HG03097 (cell line): ENCODE results near the gene GRAP2.
"Not testable (repeated sequence)": the region's sequence is repeated elsewhere in the genome, so short reads cannot be mapped to it uniquely, and the experiment has no call there.

Experiments used
- ATAC-seq: cut with Tn5 transposase; IDR thresholded peaks from one replicate; pipeline ENCODE4 v1.9.1; 2021; ENCODE audit not compliant: unreplicated experiment, low FRiP score

Gene GRAP2

GRCh38 chr22:39896313-39896996 is 4.4 kb upstream of the GRAP2 start:
- no peak for ATAC-seq

GRCh38 chr22:39897841-39898240 is 3.0 kb upstream of the GRAP2 start:
- no peak for ATAC-seq

DNA sequence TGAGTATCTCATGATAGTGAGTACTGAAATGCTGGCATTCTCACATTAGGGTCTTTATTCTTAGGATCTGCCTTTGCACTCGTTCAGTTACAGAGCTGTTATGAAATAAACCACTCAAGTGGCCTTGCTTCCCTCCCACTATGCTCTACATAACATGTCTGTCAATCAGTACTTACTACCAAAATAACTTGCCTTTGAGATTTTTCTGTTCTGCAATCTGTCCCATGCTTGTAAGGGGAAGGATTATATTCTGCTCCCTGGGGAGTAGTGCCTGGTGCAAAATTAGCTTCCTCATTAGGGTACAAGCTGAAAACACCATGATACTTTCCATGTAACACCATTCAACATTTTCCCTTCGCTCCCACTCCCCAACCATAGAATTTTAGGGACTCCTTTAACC is 1.9 kb upstream of the GRAP2 start:
- peak; percentile 60 for ATAC-seq

- no peak for ATAC-seq
Observed at GRCh38 chr22:39901565-39902146, 772 bp downstream of the GRAP2 start.

GRCh38 chr22:39904024-39904423 is 3.1 kb downstream of the GRAP2 start:
- ATAC-seq, result not testable (repeated sequence)

DNA sequence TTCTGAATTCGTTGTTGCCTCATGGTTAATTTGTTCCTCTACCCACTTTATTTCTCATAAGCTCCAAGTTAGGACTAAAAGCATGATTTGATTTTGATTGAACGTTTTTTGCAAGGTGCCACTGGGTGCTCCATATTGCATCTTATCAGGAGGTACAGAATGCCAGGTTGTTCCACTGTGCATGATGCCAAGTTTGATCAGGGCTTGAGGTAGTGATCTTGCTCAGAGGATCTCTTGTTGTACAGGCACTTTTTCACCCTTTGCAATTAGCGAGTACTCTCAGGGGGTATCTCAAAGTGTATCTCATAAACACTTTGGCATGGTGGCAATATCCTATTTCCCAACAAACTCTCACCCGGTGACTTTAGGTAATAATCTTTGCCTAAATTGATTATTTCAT is 4.0 kb downstream of the GRAP2 start:
- no peak for ATAC-seq

DNA sequence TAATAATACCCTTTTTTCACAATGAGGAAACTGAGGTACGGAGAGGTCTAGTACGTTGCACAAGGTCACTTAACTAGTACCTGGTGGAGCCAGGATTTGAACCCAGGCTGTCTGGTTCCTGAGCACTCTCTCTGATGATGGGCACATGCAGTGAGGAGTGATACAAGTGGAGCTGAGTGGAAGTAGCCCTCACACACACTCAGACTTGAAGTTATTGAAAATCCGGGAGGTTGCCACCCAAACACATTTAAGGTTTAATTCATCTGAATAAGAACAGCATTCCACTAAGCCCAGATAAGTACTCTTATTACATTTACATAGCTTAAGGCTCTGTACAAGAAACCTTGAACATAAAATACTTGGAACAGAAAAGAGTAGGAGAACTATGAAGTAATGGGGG is 4.8 kb downstream of the GRAP2 start:
- ATAC-seq, result no peak

DNA sequence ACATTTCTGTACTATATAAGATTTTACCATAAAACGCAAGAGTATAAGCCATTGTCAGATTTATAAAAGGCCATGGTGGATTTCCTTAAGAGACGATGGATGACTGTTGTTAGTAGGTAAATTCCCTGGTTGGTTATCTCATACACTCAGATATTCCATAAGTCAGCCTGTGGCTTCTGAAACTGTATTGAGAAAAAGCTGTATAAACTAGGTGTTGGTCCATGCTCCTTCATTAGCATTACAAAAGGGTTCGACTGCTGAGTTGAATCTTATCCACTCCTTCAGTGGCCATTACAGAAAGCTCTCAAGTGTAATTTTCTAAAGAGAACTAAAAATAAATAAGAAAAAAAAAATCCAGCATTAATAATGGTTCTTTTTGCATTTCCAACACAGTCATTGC is 5.3 kb downstream of the GRAP2 start:
- no peak for ATAC-seq

DNA sequence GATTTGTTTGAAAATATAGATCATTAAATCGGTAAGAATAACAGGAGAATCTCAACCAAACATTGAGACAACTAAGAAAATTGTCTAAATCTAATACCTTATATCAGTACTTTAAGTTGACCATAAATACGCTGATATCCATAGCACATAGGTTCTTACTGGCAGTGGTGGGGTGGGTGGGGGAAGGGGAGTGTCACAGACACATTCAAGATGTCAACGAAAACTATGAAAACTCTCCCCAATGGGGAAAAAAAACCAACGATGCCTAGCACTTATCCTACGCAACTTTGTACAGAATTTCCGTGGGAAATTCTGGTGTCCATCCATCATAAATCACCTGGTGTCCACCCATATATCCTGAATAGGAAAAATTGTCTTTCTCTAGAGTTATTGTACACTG is 6.2 kb downstream of the GRAP2 start:
- ATAC-seq, result no peak

GRCh38 chr22:39907605-39908097 is 6.8 kb downstream of the GRAP2 start:
- ATAC-seq, result no peak

GRCh38 chr22:39908136-39908535 is 7.3 kb downstream of the GRAP2 start:
- ATAC-seq, result no peak

DNA sequence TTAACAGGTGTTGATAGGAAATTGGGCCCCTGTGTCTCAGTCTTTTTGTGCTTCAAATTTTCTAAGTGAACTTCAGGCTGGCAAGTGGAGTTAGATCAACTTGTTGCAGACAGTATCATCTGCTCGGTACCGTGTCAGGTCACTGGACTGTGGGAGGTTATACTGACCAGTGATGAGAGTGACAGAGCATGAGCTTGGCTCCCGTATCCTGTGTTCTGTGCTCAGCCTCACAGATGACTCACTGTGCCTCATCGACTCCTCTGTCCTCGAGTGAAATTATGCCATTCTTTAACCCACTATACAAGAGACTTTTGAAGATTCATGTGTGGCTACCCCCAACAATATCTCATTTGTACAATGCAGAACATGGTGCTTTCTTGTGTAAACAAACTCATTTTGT is 7.9 kb downstream of the GRAP2 start:
- ATAC-seq, result no peak

DNA sequence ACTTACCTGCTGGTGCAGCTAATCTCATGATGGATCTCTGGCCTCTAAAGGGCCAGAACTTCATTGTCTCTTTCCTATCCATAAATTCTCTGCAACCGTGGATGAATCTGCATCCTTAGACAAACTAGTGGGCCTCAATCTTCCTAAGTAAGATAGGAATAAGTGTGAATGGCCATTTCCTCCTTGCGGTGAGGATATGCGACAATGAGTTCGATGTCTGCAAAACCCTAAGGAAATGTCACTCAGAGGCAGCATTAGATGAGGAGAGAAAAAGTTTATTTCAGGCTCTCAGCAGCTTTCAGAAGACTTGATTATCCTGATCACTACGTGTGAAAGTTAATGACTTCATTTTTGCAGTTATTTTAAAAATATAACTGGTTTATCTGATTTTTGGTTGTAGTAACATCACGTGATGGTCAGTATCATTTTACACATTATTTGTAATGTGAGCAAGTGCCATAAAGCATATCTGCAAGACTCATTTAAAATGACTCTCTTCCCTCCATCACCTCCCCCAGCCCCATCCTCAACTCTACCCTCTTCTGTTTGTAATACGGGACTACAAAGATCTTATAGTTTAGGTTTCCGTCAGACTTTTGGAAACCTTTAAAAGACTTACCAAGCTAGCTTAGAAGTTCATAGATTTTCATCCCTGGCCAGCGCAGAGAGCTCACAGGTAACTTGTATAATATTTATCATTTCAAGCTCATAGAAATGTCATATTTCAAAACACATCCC is 10.2 kb downstream of the GRAP2 start:
- ATAC-seq, result no peak

- ATAC-seq, result no peak
Observed at GRCh38 chr22:39913321-39913720, 12.4 kb downstream of the GRAP2 start.

GRCh38 chr22:39913886-39914285 is 13.0 kb downstream of the GRAP2 start:
- no peak for ATAC-seq

- ATAC-seq, result no peak
Observed at GRCh38 chr22:39914584-39914983, 13.7 kb downstream of the GRAP2 start.

DNA sequence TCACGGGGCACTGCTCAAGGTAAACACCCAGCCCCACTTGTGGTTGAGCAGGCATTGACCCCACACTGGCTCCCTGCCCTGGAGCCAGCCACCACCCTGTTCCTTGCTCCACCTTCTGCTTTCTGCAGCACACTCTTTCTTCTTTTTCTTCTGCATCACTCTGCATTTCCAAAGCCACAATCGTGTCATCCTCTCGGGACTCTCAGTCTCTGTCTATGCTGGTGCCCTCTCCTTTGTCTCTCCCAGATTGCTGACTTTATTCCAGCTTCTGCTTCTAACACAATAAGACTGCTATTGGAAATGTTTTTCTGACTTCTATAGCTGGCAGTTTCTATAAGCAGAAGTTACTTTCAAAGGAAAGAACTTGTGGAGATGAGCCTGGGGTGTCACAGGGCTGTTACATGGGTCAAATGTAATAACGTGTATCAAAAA is 14.4 kb downstream of the GRAP2 start:
- no peak for ATAC-seq

DNA sequence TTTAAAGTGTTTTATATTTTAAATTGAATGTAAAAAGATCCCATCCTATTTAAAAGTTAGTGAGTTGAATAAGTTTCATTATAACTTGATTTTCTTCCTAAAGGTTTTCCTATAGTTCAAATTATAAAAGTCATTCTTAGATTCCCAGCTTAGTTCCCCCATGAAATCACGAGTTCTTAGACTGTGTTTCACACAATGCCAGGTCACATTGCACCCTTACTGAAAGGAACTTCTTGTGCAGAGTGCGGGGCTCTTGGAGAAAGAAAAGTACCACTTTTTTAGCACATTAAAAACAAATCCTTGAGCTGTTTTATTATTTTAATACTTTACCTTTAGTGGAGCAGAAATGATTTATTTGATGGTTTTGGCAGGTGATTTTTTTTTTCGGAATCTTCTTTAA is 15.6 kb downstream of the GRAP2 start:
- no peak for ATAC-seq

DNA sequence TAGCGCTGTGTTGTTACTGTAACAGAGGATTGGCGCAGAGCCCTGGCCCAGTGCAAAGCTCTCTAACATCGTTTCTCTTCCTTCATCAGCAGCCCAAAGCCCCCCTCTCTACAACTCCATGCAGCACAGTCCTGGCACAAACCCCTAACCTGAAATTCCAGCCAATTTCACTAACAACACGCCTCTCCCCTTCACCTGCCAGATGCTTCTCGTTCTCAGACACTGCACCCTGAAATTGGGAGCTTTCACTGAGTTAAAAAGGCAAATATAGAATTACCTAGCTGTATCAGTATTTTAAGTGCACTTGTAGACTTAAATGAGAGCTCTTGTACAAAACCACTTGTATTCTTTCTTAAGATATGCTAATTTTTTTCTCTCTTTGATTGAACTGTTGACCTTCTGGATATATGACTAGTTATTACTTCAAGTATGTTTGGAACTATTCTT is 16.3 kb downstream of the GRAP2 start:
- ATAC-seq, result no peak

DNA sequence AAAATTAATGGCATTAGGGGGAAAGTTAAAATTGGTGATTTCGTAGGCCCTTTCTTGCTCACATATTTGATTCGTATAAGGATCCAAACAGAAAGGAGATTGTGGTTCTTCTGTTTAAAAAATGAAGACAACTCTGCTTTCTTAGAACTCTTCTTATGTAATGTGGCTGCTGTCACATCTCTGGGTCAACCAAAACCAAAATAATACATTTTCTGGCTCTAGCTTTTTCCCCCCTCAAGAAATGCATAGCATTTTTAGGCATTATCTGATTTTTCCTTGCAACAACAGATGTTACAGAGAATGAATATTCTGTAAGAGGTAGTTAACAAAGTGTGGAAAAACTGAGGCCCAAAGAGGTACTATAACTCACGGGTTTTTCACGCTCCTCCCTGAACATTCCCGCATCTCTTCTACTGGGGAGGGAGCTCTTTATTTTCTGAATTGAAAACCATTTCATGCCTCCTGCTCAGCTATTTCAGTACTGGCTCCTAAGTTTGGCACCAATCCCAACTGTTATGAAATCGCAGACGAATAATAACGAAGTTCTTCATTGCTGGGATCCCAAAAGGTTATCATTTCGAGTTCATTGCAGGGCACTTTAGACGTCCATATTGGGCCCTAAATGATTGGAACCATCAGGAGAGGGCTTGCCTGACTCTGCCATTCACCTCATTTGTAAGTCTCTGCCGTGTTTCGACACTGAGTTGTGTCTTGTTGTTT is 17.1 kb downstream of the GRAP2 start:
- no peak for ATAC-seq

DNA sequence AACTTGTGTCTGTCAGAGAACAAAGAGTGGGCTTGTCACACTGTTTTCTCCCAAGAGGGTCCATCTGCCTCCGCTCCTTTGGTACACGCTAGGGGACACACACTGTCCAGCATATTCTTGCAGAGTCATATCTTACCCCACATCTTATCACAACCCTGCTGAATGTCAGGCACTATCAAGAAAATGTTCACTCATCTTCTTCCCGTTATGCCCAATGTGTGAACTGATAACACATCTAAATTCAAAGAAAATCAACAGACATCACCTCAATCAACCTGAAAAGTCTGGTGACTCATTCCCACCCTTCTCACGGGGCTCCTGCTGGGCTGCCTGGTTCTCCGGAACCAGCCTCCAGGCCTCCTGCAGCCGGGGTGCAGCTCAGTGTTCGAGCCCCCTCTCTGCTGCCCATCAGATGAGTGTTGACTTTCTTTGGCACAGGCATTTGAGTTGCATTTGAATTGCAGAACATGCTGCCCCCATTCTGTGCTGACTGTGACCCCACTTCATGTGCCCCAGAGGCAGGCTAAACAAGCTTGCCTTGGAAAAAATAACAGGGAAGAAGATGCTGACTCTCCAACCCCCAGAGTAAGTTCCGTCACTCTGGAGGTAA is 19.4 kb downstream of the GRAP2 start:
- no peak for ATAC-seq
